ENCODE measurements around the gene TPSB2. TPM values are rescaled to one million over a fixed set of nuclear protein-coding genes. Genes with fewer than 3 reads are reported as not detected.

TPSB2 gene
- total RNA-seq, 1 experiment from 2014 or later = not detected

- POLR2A ChIA-PET = no interaction called here
- no peaks in the 10 kb centered on the region for H3K4me1 ChIP-seq (ENCODE audit: control insufficient read depth in 1 of 2, insufficient read depth in 2 of 2, low read length in 2 of 2)
- no peaks in the 10 kb centered on the region for H3K27me3 ChIP-seq (ENCODE audit: insufficient read depth, low read length)
Observed at GRCh38 chr16:1218930-1219611, 10.9 kb downstream of the TPSB2 start.

More at GRCh38 chr16:1218930-1219611, 10.9 kb downstream of the TPSB2 start:
- H3K9me3 ChIP-seq (ENCODE audit: control insufficient read depth in 1 of 2, insufficient read depth in 1 of 2, low read depth in 1 of 2, low read length in 2 of 2) = no peaks in the 10 kb centered on the region
- H3K79me2 ChIP-seq (ENCODE audit: insufficient read depth, low read length) = no peaks in the 10 kb centered on the region
- RAD21 ChIA-PET (ENCODE audit: low non-redundant PET in 1 of 2, low total read pairs in 2 of 2, uncharacterized antibody in 2 of 2, unreplicated experiment in 2 of 2) = no interaction called here
- DNase-seq (ENCODE audit: low read depth, low spot score) (no peak), ATAC-seq (no peak)
- no peak overlapping the region for H2AFZ ChIP-seq (ENCODE audit: low read depth, low read length, poor library complexity, severe bottlenecking)
- TF ChIP-seq SIN3A (IDR thresholded peaks at IDR 0.05; ENCODE audit: low read depth) (no peak), EZH2 (IDR thresholded peaks at IDR 0.05) (no peak), REST (IDR thresholded peaks at IDR 0.05; ENCODE audit: low read depth) (no peak), POLR2A (IDR thresholded peaks at IDR 0.05; ENCODE audit: borderline replicate concordance, extremely low read depth, insufficient read depth, insufficient read length) (no peak), ELF1 (IDR thresholded peaks at IDR 0.05; ENCODE audit: borderline replicate concordance, low read depth) (no peak), YY1 (IDR thresholded peaks at IDR 0.05; ENCODE audit: extremely low read depth, insufficient replicate concordance, low read depth, low read length) (no peak), EZH2phosphoT487 (IDR thresholded peaks at IDR 0.05; ENCODE audit: borderline replicate concordance) (no peak), ZNF274 (IDR thresholded peaks at IDR 0.05; ENCODE audit: low read depth, low read length) (no peak), ZBTB33 (IDR thresholded peaks at IDR 0.05; ENCODE audit: extremely low read depth, insufficient replicate concordance, low read length) (no peak), JUND (IDR thresholded peaks at IDR 0.05) (no peak), ZFX (IDR thresholded peaks at IDR 0.05) (no peak)
- no peaks in the 10 kb centered on the region; a peak in 1 of 4 replicates for H3K36me3 ChIP-seq (ENCODE audit: control insufficient read depth in 1 of 2, insufficient read depth in 2 of 2, low read length in 2 of 2)
- no peak overlapping the region for H3K4me3 ChIP-seq (replicated peaks in 1 of 2; ENCODE audit: low read depth in 1 of 2, low read length in 2 of 2)
- H3K4me2 ChIP-seq (ENCODE audit: low read length) = no peak overlapping the region
- H4K20me1 ChIP-seq (ENCODE audit: insufficient read depth) = no peaks in the 10 kb centered on the region
- H3K27ac ChIP-seq (ENCODE audit: low read depth, low read length) = no peak overlapping the region
- H3K9me2 ChIP-seq (ENCODE audit: insufficient read depth) = no peaks in the 10 kb centered on the region
- CTCF ChIA-PET = no interaction called here
- H3K9ac ChIP-seq (ENCODE audit: low read length) = no peak overlapping the region
- no TSS peak for BruUV-seq (replicated peaks)
- intact Hi-C loops (cut with micrococcal nuclease) = no loop called here
